Measurements from ENCODE around the gene OBSL1.

Gene OBSL1

DNA sequence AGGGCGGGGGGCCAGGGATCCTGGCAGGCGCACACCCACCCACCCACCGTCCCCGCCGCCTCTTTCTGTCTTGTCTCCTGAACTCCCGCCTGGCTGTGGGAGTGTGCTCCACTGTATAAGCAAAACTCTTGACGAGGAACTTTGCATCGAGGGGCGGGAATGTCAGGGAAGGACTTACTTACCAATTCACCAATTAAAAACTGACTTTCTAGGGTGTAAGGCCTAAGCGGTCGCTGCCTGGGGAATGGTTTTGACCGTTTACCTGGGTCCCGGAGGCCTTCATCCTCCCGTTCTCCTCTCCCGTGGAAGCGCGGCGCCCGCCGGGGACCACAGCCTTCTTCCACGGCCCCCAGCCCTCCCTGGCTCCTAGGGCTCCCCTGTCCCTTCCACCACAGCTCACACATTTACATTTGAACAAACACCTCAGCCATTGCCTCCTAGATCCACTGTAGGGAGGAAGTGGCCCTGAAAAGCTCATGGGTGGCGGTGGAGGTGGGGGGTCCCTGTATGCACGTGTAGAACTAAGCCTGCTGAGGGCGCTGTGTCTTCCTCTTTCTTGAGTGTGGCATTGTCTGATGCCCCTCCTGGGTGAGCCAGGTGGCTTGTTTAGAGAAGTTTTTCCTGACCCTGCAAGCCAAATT lies 48.2 kb downstream of the OBSL1 start:
- Histone ChIP-seq H3K4me1 (ENCODE audit: control insufficient read depth in 1 of 2, insufficient read depth in 2 of 2, low read length in 2 of 2) (peaks cover 0 to 21% of the 10 kb centered on the region in 2 donors), H3K27me3 (ENCODE audit: low read depth, low read length) (peaks cover 58% of the 10 kb centered on the region), H3K27ac (ENCODE audit: low read length) (no peak overlapping the region), H3K9me3 (ENCODE audit: control insufficient read depth in 1 of 2, low read length in 2 of 2) (no peaks in the 10 kb centered on the region), H3K36me3 (ENCODE audit: control insufficient read depth in 1 of 2, insufficient read depth in 2 of 2, low read length in 2 of 2) (no peaks in the 10 kb centered on the region), H3K4me3 (ENCODE audit: low read depth in 1 of 2, low read length in 2 of 2) (peak overlapping the region in 1 of 2 donors; percentile 48)

DNA sequence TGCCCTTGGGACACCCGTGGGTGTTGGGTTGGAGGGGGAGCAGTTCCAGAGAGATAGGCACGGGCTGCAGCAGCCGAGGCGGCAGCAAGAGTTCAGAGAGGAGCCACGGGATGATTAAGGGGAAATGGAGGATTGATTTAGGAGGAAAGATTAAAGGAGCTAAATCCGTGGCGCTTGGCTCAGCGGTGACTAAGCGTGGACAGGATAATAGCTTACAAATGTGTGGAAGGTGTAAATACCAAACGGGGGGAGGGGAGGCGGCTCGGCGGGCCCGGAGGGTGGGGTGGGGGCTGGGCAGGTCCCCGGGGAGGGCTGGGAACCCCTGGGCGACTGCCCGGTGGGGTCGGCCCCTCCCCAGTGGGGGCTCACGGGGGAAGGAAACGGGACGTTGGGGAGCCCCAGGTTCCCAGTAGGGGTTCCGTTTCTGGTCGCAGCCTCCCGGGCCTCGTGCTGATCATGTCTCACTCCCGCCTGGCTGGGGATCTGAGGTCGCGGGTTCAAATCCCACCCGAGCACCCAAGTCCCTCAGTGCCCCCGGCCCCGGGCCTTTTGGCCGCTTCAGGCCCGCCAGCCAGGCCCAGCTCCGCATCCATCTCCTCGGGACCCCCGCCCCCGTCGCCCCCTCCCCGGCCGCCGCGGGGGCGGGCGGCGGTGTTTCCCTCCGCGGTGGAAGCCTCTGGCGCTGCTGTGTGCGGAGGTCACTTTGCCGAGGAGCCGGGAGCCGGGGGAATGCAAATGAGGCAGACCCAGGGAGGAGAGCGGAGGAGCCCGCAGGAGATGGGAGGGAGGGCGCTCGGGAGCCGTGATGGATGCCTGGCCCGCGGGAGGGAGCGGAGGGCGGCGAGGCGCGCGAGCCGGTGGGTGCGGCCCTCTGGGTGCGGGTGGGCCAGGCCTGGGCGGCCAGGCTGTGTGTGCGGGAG lies 49.0 kb downstream of the OBSL1 start:
- H3K4me1 ChIP-seq (ENCODE audit: control insufficient read depth in 1 of 2, insufficient read depth in 2 of 2, low read length in 2 of 2), result peaks cover 0 to 21% of the 10 kb centered on the region in 2 donors

DNA sequence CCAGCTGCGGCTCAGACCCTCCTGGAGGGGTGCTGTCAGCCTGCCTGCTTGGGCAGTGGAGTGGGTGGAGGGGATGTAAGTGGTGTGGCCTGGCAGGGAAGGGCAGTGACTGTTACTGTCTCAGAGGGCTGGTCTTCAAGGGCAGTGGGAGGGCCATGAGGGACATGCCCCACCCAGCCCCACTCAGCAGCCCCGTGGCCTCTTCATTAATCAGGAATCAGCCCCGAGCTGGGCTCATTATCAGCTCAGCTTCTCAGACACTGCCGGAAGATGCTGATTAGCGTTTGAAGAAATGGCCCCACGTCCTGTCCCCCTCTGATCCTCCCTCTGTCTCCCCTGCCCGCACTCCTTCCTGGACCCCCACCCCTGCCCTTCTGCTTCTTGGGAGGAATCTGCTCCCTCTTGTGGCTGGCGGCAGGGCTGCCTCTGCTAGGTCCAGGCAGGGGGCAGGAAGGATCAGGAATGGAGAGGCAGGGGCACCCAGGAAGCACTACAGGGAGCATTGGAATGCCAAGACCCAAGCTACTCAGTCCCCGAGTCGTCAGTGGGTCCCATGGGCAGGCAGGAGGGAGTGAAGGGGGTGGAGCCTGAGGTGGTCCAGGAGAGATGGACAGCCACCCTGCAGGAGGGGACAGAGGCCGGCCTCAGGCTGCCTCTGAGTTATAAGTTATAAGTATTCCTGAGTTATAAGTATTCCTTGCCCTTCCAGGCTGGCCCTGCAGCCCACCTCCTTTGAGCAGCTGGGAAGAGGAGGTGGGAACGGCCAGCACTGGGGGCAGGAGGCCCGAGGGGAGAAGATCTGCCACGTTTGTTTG lies 50.1 kb downstream of the OBSL1 start:
- no peak overlapping the region for H3K4me3 ChIP-seq (ENCODE audit: low read depth in 1 of 2, low read length in 2 of 2)
- peaks cover 47% of the 10 kb centered on the region for H3K27me3 ChIP-seq (ENCODE audit: low read depth, low read length)
- H3K27ac ChIP-seq (ENCODE audit: low read length), result no peak overlapping the region
- peaks cover 0 to 21% of the 10 kb centered on the region in 2 donors for H3K4me1 ChIP-seq (ENCODE audit: control insufficient read depth in 1 of 2, insufficient read depth in 2 of 2, low read length in 2 of 2)
- no peaks in the 10 kb centered on the region for H3K36me3 ChIP-seq (ENCODE audit: control insufficient read depth in 1 of 2, insufficient read depth in 2 of 2, low read length in 2 of 2)
- H3K9me3 ChIP-seq (ENCODE audit: control insufficient read depth in 1 of 2, low read length in 2 of 2), result no peaks in the 10 kb centered on the region

More for the DNA sequence above, 49.0 kb downstream of the OBSL1 start:
- Histone ChIP-seq H3K27ac (ENCODE audit: low read length) (no peak overlapping the region), H3K4me3 (ENCODE audit: low read depth in 1 of 2, low read length in 2 of 2) (peak overlapping the region in 1 of 2 donors; percentile 48), H3K9me3 (ENCODE audit: control insufficient read depth in 1 of 2, low read length in 2 of 2) (no peaks in the 10 kb centered on the region), H3K36me3 (ENCODE audit: control insufficient read depth in 1 of 2, insufficient read depth in 2 of 2, low read length in 2 of 2) (no peaks in the 10 kb centered on the region), H3K27me3 (ENCODE audit: low read depth, low read length) (peaks cover 58% of the 10 kb centered on the region)

DNA sequence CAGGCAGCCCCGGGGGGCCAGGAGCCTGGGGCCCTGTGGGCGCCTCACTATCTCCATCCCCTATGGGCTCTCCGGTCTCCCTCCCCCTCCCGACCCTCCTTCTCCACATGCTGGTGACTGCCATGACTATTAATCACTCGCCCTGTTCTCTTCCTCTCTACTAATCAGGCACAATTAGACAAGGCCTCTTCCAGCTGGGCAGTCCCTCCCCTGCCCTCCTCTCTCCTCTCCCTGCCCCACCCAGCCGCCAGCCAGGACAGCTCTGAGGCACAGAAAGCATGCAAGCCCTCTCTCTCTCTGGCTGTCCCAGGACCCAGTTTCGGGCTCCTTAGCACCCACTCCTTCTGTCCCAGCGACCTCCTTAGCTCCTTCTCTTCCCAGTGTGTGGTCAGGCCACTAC lies 51.3 kb downstream of the OBSL1 start:
- no peak overlapping the region for H3K27ac ChIP-seq (ENCODE audit: low read length)
- peaks cover 47% of the 10 kb centered on the region for H3K27me3 ChIP-seq (ENCODE audit: low read depth, low read length)
- peaks cover 0 to 21% of the 10 kb centered on the region in 2 donors for H3K4me1 ChIP-seq (ENCODE audit: control insufficient read depth in 1 of 2, insufficient read depth in 2 of 2, low read length in 2 of 2)
- no peaks in the 10 kb centered on the region for H3K36me3 ChIP-seq (ENCODE audit: control insufficient read depth in 1 of 2, insufficient read depth in 2 of 2, low read length in 2 of 2)
- no peak overlapping the region for H3K4me3 ChIP-seq (ENCODE audit: low read depth in 1 of 2, low read length in 2 of 2)
- H3K9me3 ChIP-seq (ENCODE audit: control insufficient read depth in 1 of 2, low read length in 2 of 2), result no peaks in the 10 kb centered on the region

DNA sequence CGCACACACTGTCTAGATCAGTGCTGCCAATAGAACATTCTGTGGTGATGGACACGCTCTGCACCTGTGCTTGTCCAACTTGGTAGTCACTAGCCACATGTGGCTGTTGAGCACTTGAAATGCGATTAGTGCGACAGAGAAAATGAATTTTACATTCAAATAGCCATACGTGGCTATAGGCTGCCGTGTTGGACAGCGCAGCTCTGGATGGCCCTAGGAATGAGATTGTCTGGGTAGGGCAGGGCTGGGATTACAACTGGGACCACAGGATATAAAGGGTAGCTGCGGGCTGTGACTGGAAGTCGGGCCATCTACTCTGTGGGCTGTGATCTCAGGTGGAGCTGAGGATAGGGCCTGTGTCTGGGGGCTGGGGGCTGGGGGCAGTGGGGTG lies 51.8 kb downstream of the OBSL1 start:
- Histone ChIP-seq H3K27ac (ENCODE audit: low read length) (no peak overlapping the region), H3K27me3 (ENCODE audit: low read depth, low read length) (peaks cover 47% of the 10 kb centered on the region), H3K36me3 (ENCODE audit: control insufficient read depth in 1 of 2, insufficient read depth in 2 of 2, low read length in 2 of 2) (no peaks in the 10 kb centered on the region), H3K4me3 (ENCODE audit: low read depth in 1 of 2, low read length in 2 of 2) (no peak overlapping the region), H3K9me3 (ENCODE audit: control insufficient read depth in 1 of 2, low read length in 2 of 2) (no peaks in the 10 kb centered on the region), H3K4me1 (ENCODE audit: control insufficient read depth in 1 of 2, insufficient read depth in 2 of 2, low read length in 2 of 2) (peaks cover 0 to 21% of the 10 kb centered on the region in 2 donors)

DNA sequence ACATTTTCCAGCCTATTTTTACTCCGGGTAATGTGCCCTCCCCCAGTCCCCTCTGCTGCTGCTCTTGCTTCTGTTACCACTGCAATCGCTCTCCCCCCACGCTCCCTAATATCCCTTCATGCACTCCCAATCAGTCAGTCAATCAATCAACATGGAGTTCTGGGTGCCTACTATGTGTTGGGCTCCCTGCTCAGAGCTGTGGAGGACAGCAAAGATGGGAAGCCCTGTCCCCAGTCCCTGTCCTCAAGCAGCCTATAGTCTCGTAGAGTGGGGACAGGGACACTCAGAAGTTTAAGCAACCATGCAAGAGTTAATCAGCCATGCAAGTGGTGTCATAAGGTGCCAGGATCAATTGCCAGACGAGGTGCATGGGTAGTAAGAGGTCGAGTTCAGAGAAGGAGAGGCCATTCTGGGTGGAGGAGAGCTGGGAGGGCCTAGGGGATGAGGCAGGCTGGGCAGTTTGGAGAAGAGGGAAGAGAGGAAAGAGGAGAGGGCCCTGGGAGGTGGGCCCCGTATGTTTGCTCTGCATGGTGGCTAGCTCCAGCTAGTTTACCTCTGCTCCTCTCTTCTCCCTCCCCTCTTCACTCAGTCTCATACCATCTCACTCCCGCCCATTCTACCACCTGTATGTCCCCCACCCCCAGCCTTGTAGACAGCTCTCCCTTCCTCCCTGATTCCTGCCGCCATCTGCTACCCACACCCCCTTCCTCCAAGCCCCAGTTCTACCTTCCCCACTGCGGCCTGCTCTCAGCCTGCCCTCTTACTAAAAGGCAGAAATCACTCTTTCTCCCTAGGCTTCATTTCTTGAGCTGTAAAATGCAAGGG lies 53.2 kb downstream of the OBSL1 start:
- H3K36me3 ChIP-seq (ENCODE audit: control insufficient read depth in 1 of 2, insufficient read depth in 2 of 2, low read length in 2 of 2), result no peaks in the 10 kb centered on the region
- peaks cover 0 to 18% of the 10 kb centered on the region in 2 donors for H3K4me1 ChIP-seq (ENCODE audit: control insufficient read depth in 1 of 2, insufficient read depth in 2 of 2, low read length in 2 of 2)
- no peaks in the 10 kb centered on the region for H3K9me3 ChIP-seq (ENCODE audit: control insufficient read depth in 1 of 2, low read length in 2 of 2)
- H3K4me3 ChIP-seq (ENCODE audit: low read depth in 1 of 2, low read length in 2 of 2), result no peak overlapping the region
- H3K27ac ChIP-seq (ENCODE audit: low read length), result no peak overlapping the region
- H3K27me3 ChIP-seq (ENCODE audit: low read depth, low read length), result peaks cover 45% of the 10 kb centered on the region

DNA sequence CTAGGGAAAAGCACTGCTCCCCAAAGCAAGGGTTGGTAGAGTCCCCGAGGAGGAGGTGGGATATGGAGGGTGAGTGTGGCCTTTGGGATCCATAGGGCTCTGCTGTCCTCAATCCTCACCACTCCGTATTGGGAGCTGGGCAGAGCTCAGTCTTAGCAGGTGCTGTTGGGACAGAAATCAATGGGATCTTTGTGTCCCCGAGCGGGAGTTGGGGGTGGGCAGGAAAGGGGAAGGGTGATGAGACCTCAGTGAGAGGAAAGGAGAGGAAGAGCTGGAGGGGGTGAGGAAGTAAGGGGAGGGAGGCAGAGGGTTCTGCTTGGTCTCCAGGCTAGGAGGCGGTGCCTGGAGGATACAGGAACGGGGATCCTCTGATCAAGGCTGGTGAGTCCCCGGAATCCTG lies 54.5 kb downstream of the OBSL1 start:
- Histone ChIP-seq H3K4me3 (ENCODE audit: low read depth in 1 of 2, low read length in 2 of 2) (no peak overlapping the region), H3K4me1 (ENCODE audit: control insufficient read depth in 1 of 2, insufficient read depth in 2 of 2, low read length in 2 of 2) (peaks cover 0 to 8% of the 10 kb centered on the region in 2 donors), H3K27ac (ENCODE audit: low read length) (no peak overlapping the region), H3K27me3 (ENCODE audit: low read depth, low read length) (peaks cover 44% of the 10 kb centered on the region), H3K36me3 (ENCODE audit: control insufficient read depth in 1 of 2, insufficient read depth in 2 of 2, low read length in 2 of 2) (no peaks in the 10 kb centered on the region), H3K9me3 (ENCODE audit: control insufficient read depth in 1 of 2, low read length in 2 of 2) (no peaks in the 10 kb centered on the region)

DNA sequence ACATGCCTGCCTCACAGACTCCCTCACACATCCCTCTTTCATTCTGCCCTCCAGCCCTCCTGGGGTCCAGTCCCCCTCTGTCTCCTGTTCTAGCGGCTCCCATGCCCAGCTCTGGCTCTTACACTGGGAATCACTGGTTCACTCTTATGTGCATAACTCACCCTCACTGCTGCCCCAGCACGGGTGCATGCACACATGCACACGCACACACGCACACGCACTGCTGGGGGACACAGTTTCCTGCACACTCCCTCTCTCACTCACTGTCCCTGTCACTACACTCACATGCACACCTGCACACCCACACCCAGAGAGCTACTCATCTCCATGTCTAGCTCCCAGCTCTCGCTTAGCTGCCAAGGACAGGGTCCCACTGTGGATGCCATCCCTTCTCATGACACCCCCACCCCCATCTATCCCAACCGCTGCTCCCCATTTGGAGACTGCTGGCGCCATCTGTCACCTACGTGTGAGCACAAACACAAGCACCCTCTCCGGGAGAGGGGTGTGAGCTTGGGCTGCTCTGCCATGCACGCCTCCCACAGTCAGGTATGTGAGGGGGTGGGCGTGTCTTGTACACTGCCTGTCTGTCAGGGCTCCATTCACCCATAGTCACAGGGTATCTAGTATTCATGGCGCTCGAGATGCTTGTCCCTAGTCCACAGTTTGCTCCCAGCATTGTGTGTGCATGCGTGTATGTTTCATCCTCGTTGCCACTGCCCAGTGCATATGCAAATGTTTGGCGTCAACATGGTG lies 55.3 kb downstream of the OBSL1 start:
- Histone ChIP-seq H3K4me3 (ENCODE audit: low read depth in 1 of 2, low read length in 2 of 2) (no peak overlapping the region), H3K36me3 (ENCODE audit: control insufficient read depth in 1 of 2, insufficient read depth in 2 of 2, low read length in 2 of 2) (no peaks in the 10 kb centered on the region), H3K27me3 (ENCODE audit: low read depth, low read length) (peaks cover 38% of the 10 kb centered on the region), H3K9me3 (ENCODE audit: control insufficient read depth in 1 of 2, low read length in 2 of 2) (no peaks in the 10 kb centered on the region), H3K4me1 (ENCODE audit: control insufficient read depth in 1 of 2, insufficient read depth in 2 of 2, low read length in 2 of 2) (no peaks in the 10 kb centered on the region), H3K27ac (ENCODE audit: low read length) (no peak overlapping the region)

DNA sequence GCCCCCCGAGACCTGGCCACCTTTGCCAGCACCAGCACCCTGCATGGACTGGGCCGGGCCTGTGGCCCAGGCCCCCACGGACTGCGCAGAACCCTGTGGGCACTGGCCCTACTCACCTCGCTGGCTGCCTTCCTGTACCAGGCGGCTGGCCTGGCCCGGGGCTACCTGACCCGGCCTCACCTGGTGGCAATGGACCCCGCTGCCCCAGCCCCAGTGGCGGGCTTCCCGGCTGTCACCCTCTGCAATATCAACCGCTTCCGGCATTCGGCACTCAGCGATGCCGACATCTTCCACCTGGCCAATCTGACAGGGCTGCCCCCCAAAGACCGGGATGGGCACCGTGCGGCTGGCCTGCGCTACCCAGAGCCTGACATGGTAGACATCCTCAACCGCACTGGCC lies 56.5 kb downstream of the OBSL1 start:
- H3K4me3 ChIP-seq (ENCODE audit: low read depth in 1 of 2, low read length in 2 of 2), result no peak overlapping the region
- no peak overlapping the region for H3K27ac ChIP-seq (ENCODE audit: low read length)
- H3K27me3 ChIP-seq (ENCODE audit: low read depth, low read length), result peaks cover 35% of the 10 kb centered on the region
- H3K4me1 ChIP-seq (ENCODE audit: control insufficient read depth in 1 of 2, insufficient read depth in 2 of 2, low read length in 2 of 2), result peaks cover 0 to 8% of the 10 kb centered on the region in 2 donors
- no peaks in the 10 kb centered on the region for H3K36me3 ChIP-seq (ENCODE audit: control insufficient read depth in 1 of 2, insufficient read depth in 2 of 2, low read length in 2 of 2)
- H3K9me3 ChIP-seq (ENCODE audit: control insufficient read depth in 1 of 2, low read length in 2 of 2), result no peaks in the 10 kb centered on the region

DNA sequence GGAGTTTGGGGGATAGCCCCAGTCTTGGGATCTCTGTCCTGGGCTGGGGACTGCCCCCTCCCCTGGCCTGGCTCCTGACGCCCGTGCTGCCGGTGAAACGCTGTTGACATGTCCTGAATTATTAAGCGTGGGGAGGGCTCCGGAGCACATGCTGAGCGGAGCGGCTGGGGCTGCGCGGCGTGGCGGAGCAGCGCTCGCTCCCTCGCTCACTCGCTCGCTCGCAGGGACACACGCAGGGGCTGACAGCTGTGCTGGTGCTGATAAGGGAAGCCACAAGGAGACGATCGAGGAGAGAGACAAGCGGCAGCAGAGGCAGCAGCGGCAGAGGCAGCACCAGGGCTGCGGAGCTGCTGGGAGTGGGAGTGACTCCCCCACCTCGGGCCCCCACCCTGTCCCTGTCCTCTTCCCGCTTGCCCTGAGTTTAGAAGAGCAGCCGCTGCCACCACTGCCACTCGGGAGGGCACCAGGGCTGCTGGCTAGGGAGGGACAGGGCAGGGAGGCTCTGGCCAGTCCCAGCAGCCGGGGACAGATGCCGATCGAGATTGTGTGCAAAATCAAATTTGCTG lies 57.1 kb downstream of the OBSL1 start, which contains the start of gene ASIC4:
Gene ASIC4 (plus strand): TSS at position 287 of the 566 bp plus-strand sequence. CDS start 243 bp downstream, at position 530.
- Histone ChIP-seq H3K9me3 (ENCODE audit: control insufficient read depth in 1 of 2, low read length in 2 of 2) (no peaks in the 10 kb centered on the region), H3K36me3 (ENCODE audit: control insufficient read depth in 1 of 2, insufficient read depth in 2 of 2, low read length in 2 of 2) (no peaks in the 10 kb centered on the region), H3K4me1 (ENCODE audit: control insufficient read depth in 1 of 2, insufficient read depth in 2 of 2, low read length in 2 of 2) (peaks cover 0 to 13% of the 10 kb centered on the region in 2 donors), H3K27ac (ENCODE audit: low read length) (no peak within 1 kb of the TSS), H3K4me3 (ENCODE audit: low read depth in 1 of 2, low read length in 2 of 2) (no peak within 1 kb of the TSS), H3K27me3 (ENCODE audit: low read depth, low read length) (peaks cover 35% of the 10 kb centered on the region)

All from muscle layer of duodenum (tissue), 2 donors.